NOMO-1 (cell line): ENCODE measurements around the gene HPSE.
"Not testable (repeated sequence)": the region's sequence is repeated elsewhere in the genome, so short reads cannot be mapped to it uniquely, and the experiment has no call there.

ENCODE experiments used
- DNase-seq, 2 experiments: peaks; one replicate each; lab custom pipeline; 2025; ENCODE audit not compliant: unreplicated experiment in 2 of 2; lab: John Stamatoyannopoulos, UW

Gene HPSE

GRCh38 chr4:83335701-83336100 is 1.1 kb upstream of the HPSE start:
- DNase-seq, result peak in 1 of 2 experiments; percentile 36

GRCh38 chr4:83331956-83332355 is 2.7 kb downstream of the HPSE start:
- peak; percentile 42 to 45 for DNase-seq

GRCh38 chr4:83329521-83330110 is 5.0 kb downstream of the HPSE start:
- DNase-seq, result no peak

- DNase-seq, result peak in 1 of 2 experiments; percentile 53
Measured at GRCh38 chr4:83328521-83329187, 6.0 kb downstream of the HPSE start.

GRCh38 chr4:83326546-83326945 is 8.1 kb downstream of the HPSE start:
- DNase-seq, result no peak

GRCh38 chr4:83325306-83325705 is 9.3 kb downstream of the HPSE start:
- not testable (repeated sequence) for DNase-seq

- no peak for DNase-seq
Measured at GRCh38 chr4:83323136-83323535, 11.5 kb downstream of the HPSE start.

- DNase-seq, result peak; percentile 84 to 86
Measured at GRCh38 chr4:83320548-83320947, 14.1 kb downstream of the HPSE start.

GRCh38 chr4:83318666-83319065 is 16.0 kb downstream of the HPSE start:
- DNase-seq, result no peak

- no peak for DNase-seq
Measured at GRCh38 chr4:83317671-83318070, 17.0 kb downstream of the HPSE start.

- peak; percentile 66 to 83 for DNase-seq
Measured at GRCh38 chr4:83316459-83317165, 18.0 kb downstream of the HPSE start.

GRCh38 chr4:83315341-83315870 is 19.2 kb downstream of the HPSE start:
- no peak for DNase-seq

- DNase-seq, result no peak
Measured at GRCh38 chr4:83308672-83309071, 26.0 kb downstream of the HPSE start.

- DNase-seq, result no peak
Measured at GRCh38 chr4:83307920-83308319, 26.7 kb downstream of the HPSE start.

GRCh38 chr4:83305187-83305586 is 29.5 kb downstream of the HPSE start:
- no peak for DNase-seq

GRCh38 chr4:83297548-83298260 is 36.9 kb downstream of the HPSE start:
- peak in 1 of 2 experiments; percentile 44 for DNase-seq

GRCh38 chr4:83293305-83294046 is 41.2 kb downstream of the HPSE start:
- DNase-seq, result no peak

- not testable (repeated sequence) for DNase-seq
Measured at GRCh38 chr4:83290059-83290774, 44.4 kb downstream of the HPSE start.

GRCh38 chr4:83288381-83288780 is 46.3 kb downstream of the HPSE start:
- DNase-seq, result not testable (repeated sequence)

- peak; percentile 79 to 90 for DNase-seq
Measured at GRCh38 chr4:83285055-83285407, 49.6 kb downstream of the HPSE start.
